Measurements from ENCODE around the gene NAALADL2.
"Not testable (repeated sequence)": the region's sequence is repeated elsewhere in the genome, so short reads cannot be mapped to it uniquely, and the experiment has no call there.

The NAALADL2 gene

GRCh38 chr3:175329373-175329772, 470.2 kb downstream of the NAALADL2 start:
- no peak for DNase-seq

GRCh38 chr3:175335229-175335628, 476.1 kb downstream of the NAALADL2 start:
- DNase-seq, result peak; percentile 5

- DNase-seq, result peak; percentile 62
Observed at GRCh38 chr3:175336406-175337133, 477.4 kb downstream of the NAALADL2 start.

- no peak for DNase-seq
Observed at GRCh38 chr3:175337631-175338030, 478.5 kb downstream of the NAALADL2 start.

- no peak for DNase-seq
Observed at GRCh38 chr3:175338775-175339535, 479.8 kb downstream of the NAALADL2 start.

- no peak for DNase-seq
Observed at GRCh38 chr3:175340338-175341015, 481.3 kb downstream of the NAALADL2 start.

GRCh38 chr3:175342196-175342595, 483.1 kb downstream of the NAALADL2 start:
- DNase-seq, result no peak

- DNase-seq, result no peak
Observed at GRCh38 chr3:175343946-175344345, 484.8 kb downstream of the NAALADL2 start.

GRCh38 chr3:175346573-175347356, 487.6 kb downstream of the NAALADL2 start:
- no peak for DNase-seq

GRCh38 chr3:175349168-175349567, 490.0 kb downstream of the NAALADL2 start:
- DNase-seq, result no peak

GRCh38 chr3:175355801-175356335, 496.7 kb downstream of the NAALADL2 start:
- no peak for DNase-seq

- no peak for DNase-seq
Observed at GRCh38 chr3:175356899-175357324, 497.8 kb downstream of the NAALADL2 start.

GRCh38 chr3:175357758-175358157, 498.6 kb downstream of the NAALADL2 start:
- DNase-seq, result no peak

GRCh38 chr3:175358935-175359334, 499.8 kb downstream of the NAALADL2 start:
- DNase-seq, result no peak

- not testable (repeated sequence) for DNase-seq
Observed at GRCh38 chr3:175370426-175370825, 511.3 kb downstream of the NAALADL2 start.

- not testable (repeated sequence) for DNase-seq
Observed at GRCh38 chr3:175371187-175371586, 512.1 kb downstream of the NAALADL2 start.

GRCh38 chr3:175374705-175375104, 515.6 kb downstream of the NAALADL2 start:
- DNase-seq, result no peak

GRCh38 chr3:175378348-175378747, 519.2 kb downstream of the NAALADL2 start:
- peak; percentile 69 for DNase-seq

- no peak for DNase-seq
Observed at GRCh38 chr3:175381685-175382084, 522.6 kb downstream of the NAALADL2 start.

GRCh38 chr3:175383371-175383770, 524.2 kb downstream of the NAALADL2 start:
- DNase-seq, result no peak

GRCh38 chr3:175383813-175384212, 524.7 kb downstream of the NAALADL2 start:
- no peak for DNase-seq

GRCh38 chr3:175384569-175384968, 525.4 kb downstream of the NAALADL2 start:
- DNase-seq, result no peak

- no peak for DNase-seq
Observed at GRCh38 chr3:175386630-175387029, 527.5 kb downstream of the NAALADL2 start.
